T-helper 2 cell (primary cell): ENCODE measurements around the gene ALOX12.

ENCODE experiments used
- DNase-seq, 5 experiments: peaks; one replicate each; pipeline versions ENCODE4 v3.0.0 to v3.0.0-alpha.2; 2012 to 2022

ALOX12 gene

GRCh38 chr17:7002288-7003047, 6.6 kb downstream of the ALOX12 start:
- no peak for DNase-seq

GRCh38 chr17:7003745-7004144, 7.9 kb downstream of the ALOX12 start:
- DNase-seq = no peak

DNA sequence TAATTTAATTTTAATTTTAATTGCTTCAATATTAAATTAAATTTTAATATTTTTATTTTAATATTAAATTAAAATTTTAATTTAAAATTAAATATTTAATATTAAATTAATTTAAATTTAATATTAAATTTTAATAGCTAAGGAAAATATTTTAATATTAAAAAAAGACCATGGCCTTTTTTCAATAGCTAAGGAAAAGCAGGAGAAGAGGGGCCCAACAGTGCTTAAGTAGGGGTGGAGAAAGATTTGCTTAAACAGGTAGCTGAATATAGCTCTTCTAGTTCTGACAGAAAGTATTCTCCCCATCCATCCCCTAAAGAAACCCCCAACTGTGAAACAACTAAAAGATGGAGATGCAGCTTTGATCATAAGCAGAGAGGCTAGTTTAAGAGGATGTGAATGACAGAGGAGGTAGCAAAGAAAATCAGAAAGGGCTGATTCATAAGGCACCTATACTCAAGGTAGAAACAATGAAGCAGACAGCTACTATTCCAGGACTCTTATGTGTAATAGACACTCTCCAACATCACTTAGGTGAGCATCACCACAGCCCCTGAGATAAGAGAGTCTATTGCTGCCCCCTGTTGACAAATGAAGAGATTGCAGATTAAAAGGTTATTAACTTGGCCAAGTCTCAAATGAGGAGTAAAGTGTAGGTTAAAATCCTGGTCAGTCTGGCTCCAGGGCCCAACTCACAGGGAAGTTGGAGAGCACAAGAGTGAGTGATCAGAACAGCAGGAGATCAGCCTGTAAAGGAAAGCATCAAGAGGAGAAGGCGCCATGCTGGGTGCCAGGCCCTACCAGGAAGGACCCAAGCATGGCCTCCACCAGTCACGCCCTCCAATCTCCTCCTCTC, 8.8 kb downstream of the ALOX12 start:
- peak in 2 of 5 experiments; percentile 54 to 76 for DNase-seq

DNA sequence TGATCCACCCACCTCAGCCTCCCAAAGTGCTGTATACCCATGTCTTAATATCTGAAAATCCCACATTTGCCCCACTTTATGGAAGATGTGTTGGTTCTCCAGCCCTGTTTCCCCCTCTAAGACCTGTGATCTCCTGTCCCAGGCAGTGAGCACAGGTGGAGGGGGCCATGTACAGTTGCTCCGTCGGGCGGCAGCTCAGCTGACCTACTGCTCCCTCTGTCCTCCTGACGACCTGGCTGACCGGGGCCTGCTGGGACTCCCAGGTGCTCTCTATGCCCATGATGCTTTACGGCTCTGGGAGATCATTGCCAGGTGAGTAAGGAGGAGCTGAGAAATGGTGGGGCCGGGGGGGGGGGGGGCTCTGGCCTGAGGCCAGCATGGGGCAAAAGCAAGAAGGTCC, 9.9 kb downstream of the ALOX12 start:
- no peak for DNase-seq

DNA sequence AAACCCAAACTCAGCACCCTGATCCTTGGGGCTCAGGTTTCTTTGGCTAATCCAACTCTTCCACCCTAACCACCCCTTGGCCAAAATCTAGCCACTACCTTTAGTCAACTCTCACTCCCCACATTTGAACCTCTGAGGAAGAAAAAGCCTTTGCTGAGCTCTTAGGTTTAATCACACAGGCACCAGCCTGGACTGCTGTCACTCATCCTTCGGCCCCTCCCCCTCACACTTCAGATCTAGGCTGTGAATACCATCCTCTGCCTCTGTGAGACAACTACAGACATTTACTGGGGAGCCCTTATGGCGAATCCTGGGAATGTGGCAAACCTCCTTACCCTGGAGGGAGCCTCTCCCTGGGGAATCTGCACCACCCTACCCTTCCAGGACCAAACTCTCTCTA, 11.3 kb downstream of the ALOX12 start:
- no peak for DNase-seq

DNA sequence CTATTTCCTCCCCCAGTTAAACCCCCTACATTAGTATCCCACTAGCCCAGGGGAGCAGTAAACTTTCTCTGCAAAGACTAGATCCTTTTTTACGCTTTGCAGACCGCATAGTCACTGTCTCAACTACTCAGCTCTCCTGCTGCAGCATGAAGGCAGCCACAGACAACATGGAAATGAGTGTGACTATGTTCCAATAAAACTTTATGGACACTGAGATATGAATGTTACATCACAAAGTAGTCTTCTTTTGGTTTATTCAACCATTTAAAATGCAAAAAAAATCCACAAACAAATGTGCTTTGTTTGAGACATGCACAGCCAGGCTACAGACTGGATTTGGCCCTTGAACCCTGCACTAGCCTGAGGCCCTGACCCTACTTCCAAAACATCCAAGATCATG, 14.7 kb downstream of the ALOX12 start:
- DNase-seq = no peak

GRCh38 chr17:7011415-7011814, 15.6 kb downstream of the ALOX12 start:
- DNase-seq = no peak

GRCh38 chr17:7011942-7012254, 16.0 kb downstream of the ALOX12 start:
- no peak for DNase-seq

DNA sequence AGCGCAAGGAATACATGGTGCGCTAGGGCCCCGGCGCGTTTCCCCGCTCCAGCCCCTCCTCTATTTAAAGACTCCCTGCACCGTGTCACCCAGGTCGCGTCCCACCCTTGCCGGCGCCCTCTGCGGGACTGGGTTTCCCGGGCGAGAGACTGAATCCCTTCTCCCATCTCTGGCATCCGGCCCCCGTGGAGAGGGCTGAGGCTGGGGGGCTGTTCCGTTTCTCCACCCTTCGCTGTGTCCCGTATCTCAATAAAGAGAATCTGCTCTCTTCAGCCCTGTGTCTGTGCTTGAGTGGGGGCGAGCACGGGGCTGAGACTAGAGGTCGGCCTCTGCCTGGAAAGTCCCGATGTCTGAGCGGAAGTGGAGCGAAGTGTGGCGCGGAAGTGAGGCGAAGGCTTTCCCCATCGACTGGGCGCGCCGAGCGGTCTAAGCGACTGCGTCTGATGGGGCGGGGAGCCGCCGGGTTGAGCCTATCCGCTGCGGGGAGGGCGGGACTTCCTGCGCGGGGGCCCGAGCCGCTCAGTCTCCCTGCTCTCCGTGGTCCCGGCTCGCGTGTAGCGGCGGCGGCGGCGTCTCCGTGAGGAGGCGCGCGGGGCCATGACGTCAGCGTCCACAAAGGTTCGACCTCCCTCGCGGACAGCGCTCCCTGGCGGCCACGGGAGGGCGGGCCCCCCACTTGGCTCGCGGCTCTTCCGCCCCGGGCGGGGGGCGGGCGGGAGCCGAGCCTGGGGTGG, 18.6 kb downstream of the ALOX12 start:
- DNase-seq = peak; percentile 97 to 100 (median 98)

DNA sequence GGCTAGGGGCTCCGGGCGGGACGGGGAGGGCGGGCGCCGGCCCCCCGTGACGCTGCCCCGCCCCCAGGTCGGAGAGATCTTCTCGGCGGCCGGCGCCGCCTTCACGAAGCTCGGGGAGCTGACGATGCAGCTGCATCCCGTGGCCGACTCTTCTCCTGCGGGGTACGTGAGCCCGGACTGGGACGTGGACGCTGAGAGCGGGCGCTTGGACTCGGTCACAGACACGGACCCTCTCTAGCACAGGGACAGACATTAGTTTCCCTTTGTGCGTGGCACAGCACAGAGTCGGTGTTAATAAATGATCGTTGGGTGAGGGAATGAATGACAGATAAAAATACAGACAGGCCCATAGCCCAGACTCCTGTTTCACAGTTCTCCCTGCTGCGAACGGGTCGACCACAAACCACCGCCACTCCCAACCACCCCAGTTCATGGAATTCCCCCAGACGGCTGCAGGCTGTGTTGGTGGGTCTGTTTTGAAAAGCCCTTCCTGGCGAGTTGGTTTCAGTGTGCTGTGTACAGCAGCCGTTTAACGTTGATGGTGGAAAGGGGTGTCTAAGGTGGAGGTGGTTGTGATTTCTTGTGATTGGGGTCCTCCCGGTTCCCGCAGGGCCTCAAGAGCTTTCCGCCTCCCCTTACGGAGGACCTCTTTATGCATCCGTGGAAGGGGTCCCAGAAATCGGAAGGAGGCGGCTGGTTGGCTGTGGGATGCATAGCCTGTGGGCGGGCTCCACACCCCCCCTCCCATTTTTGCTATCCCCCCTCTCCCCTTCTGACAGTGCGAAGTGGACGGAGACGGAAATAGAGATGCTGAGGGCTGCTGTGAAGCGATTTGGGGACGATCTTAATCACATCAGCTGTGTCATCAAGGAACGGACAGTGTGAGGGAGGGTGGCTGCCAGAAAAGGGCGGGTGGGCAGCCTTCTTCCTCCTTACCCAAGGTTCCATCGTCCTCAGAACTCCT, 19.4 kb downstream of the ALOX12 start:
- DNase-seq = peak; percentile 62 to 92 (median 80)

DNA sequence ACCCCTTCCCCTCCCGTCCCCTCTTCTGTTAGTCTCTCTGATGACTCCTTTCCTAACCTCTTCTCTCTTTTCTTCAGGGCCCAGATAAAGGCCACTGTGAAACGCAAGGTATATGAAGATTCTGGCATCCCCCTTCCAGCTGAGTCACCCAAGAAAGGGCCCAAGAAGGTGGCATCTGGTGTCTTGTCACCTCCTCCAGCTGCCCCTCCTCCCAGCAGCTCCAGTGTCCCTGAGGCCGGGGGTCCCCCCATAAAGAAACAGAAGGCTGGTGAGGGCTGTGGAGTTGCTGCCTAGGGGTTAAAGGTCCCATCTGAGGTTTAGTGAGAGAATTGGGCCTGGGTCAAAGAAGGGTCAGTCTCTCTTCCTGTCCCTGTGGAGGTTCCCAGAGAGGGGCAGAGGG, 20.6 kb downstream of the ALOX12 start:
- peak in 1 of 5 experiments; percentile 19 for DNase-seq

- DNase-seq = no peak
These were observed 21.3 kb downstream of the ALOX12 start for GRCh38 chr17:7016886-7017826.

DNA sequence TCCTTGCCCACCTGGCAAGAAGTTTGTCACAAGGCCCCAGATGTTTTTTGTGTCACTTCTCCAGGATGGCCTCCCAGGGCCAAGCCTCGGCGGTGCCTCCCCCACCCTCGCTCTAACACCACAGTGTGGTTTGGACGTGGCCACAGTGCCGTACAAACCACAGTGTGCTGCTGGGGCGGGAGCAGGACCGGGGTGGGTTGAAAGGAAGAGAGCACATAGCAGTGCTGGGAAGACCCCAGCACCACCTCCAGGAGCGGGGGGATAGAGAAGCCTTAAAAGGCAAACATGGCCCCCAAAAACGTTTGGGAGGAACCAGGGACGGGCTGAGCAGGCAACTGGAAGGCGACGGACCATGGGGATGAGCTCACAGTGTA, 22.0 kb downstream of the ALOX12 start:
- DNase-seq = peak in 1 of 5 experiments; percentile 47

- no peak for DNase-seq
These were observed 22.6 kb downstream of the ALOX12 start for GRCh38 chr17:7018331-7018964.

DNA sequence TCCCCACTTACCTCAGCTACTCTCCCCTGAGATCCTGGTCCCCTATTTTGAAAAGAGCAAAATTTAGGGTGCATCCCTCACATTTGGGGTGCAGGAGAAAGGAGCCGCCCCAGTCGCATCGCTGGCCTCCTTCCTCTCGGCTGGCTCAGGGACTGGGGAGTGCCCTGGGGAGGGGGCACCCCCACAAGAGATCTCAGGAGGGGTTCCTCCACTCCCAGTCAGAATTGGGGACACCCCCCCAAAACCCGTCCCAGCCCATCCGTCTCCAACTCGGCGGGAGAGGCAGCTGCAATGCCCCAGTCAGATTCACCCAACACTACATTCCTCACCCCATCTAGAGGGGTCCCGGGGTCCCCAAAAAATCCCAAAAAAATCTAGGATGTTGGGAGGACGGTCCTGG, 23.5 kb downstream of the ALOX12 start:
- no peak for DNase-seq

DNA sequence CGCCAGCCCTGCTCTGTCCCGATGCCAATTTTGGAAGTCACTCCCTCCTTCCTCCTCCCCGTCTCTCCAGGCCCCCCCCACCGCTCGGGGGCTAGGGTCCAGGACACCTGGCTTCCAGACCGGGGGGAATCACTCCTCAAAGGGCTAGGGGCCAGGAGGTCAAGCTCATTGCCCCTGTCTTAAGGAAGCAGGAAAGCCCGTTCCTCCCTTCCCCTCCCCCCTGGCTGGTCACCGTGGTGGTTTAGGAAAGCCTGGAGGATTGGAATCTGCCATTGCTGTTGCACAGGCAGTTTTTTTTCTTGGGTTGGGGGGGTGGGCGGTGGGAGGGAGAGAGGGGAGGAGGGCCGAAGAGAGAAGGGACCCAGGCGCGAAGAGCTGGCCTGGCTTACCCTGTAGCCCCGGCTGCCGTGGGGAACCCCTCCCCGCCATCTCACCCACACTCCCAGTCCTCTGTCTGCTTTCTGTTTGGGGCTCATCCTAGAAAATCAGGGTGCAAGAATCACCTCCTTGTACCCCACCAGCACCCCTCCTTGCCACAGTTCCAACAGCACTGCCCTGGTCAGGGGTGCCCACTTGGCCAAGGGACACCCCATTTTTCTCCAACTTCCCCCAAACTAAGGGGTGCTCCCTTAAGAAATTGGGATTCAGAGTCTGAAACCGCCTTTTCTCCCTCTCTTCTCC, 24.1 kb downstream of the ALOX12 start:
- no peak for DNase-seq

DNA sequence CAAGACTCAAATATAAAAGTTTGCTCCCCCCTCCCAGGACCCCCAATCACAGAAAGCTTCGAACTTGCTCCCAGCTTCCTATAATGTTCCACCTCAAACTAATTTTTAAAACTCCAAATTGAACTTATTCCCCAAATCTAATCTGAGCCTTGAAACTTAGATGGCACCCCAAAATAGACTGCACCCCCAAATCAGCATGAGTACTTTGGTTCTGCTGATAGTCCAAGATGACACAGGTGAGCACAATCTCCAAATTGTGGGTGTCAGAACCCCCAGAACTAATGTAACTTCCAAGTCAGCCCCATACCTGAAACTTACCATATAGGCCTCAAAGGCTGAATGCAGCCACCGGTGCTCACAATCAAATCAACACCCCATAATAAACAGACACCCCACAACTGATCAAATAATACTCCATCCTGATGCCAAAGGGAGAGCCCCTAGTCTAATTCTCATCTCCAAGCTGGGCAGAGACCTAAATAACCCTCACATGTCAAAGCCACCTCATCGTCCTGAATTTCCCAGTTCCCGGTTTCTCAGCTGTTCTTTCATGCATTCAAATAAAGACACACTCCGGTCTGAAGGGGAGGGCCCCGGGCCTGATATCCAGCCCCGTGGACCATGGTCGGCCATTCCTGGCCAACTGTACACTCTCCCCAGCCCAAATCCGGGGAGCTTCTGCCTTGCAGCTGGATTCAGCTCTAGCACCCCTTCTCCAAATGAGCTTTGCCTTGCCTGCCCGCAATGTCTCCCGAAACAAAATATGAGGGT, 25.2 kb downstream of the ALOX12 start:
- DNase-seq = no peak

- DNase-seq = peak; percentile 64 to 77 (median 70)
These were observed 26.3 kb downstream of the ALOX12 start for GRCh38 chr17:7021993-7022778.
